Large intestine (tissue), 3 donors: Measurements from ENCODE around the gene TMEM132D. TPM values are rescaled to one million over a fixed set of nuclear protein-coding genes. Genes with fewer than 3 reads are reported as not detected.

Experiments
- DNase-seq, 2 donors: peaks; one replicate each; pipeline versions ENCODE4 v3.0.0 to v3.0.0-alpha.2; 2013
- H3K27ac ChIP-seq: one replicate; pipeline ENCODE4 v1.5.1; 2013; ENCODE audit warnings: low read length
- H3K27me3 ChIP-seq: 2 replicates; pipeline ENCODE4 v1.6.1; 2013; ENCODE audit warnings: low read length; ENCODE audit not compliant: control insufficient read depth, insufficient read depth
- H3K36me3 ChIP-seq: 2 replicates; pipeline ENCODE4 v1.6.1; 2013; ENCODE audit warnings: low read length; ENCODE audit not compliant: control insufficient read depth, insufficient read depth
- H3K4me1 ChIP-seq: one replicate; pipeline ENCODE4 v1.6.1; 2013; ENCODE audit warnings: low read length; ENCODE audit not compliant: control insufficient read depth, insufficient read depth
- H3K4me3 ChIP-seq: one replicate; pipeline ENCODE4 v1.5.1; 2013; ENCODE audit warnings: low read length
- H3K9me3 ChIP-seq: one replicate; pipeline ENCODE4 v1.6.1; 2013; ENCODE audit warnings: mild to moderate bottlenecking, low read depth, low read length, moderate library complexity; ENCODE audit not compliant: control insufficient read depth
- WGBS: methylation state at CpG from one replicate; pipeline ENCODE4 v1.1.5; 2013; ENCODE audit warnings: low lambda C conversion rate; ENCODE audit not compliant: insufficient coverage; 5-methylcytosine and 5-hydroxymethylcytosine counted together
- polyA plus RNA-seq: library from polyadenylated mRNA; unstranded; fragments of 120-200 nt; gene quantifications from one replicate; pipeline ENCODE4 v1.2.1, GENCODE V29; 2013

The TMEM132D gene
- polyA plus RNA-seq, 1 donor = 0.55 TPM

DNA sequence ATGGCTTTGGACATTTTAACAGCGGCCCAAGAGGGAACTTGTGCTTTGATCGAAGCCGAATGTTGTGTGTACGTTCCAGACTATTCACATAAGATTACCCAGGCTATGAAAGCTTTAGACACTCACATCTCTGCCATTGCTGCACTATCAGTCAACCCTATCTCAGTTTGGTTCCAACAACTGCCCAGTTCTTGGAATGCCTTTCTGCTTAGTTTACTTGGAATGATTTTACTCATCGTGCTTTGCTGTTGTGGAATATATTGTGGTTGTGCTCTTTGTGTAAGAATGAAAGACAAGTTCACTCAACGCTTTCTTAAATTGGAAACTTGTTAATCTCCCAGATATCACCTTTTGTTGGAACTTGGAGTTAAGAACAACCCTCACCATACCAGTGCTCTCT lies 552.3 kb downstream of the TMEM132D start:
- no peak overlapping the region for H3K4me3 ChIP-seq
- no peaks in the 10 kb centered on the region for H3K4me1 ChIP-seq
- WGBS = 100% methylated on average over 2 of the region's 6 CpGs
- DNase-seq = no peak
- H3K36me3 ChIP-seq = no peaks in the 10 kb centered on the region
- H3K27me3 ChIP-seq = no peaks in the 10 kb centered on the region
- no peak overlapping the region for H3K27ac ChIP-seq
- H3K9me3 ChIP-seq = no peaks in the 10 kb centered on the region

GRCh38 chr12:129339336-129339735 lies 564.5 kb downstream of the TMEM132D start:
- Histone ChIP-seq H3K4me1 (no peaks in the 10 kb centered on the region), H3K9me3 (peaks cover 8% of the 10 kb centered on the region), H3K36me3 (no peaks in the 10 kb centered on the region), H3K4me3 (no peak overlapping the region), H3K27me3 (no peaks in the 10 kb centered on the region), H3K27ac (no peak overlapping the region)
- DNase-seq = no peak
- WGBS = no CpG with 5 or more reads among the region's 7 CpGs

DNA sequence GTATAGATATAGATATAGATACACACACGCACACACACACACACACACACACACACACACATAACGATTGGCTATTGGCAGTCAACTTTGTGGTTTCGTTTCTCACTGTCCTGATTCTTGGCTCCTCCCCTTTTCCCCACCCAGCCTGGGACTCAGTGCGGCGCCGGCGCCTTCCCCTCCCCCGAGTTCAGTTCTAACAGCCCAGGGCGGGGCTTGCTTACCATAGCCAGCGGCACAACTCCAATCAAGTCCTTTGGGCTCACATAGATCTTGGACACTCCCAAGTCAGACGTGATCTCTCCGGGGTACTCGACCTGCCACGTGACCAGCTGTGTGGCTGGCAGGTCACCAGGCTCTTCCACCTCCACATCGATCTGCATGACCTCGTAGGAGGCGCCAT lies 566.4 kb downstream of the TMEM132D start:
- Histone ChIP-seq H3K36me3 (no peaks in the 10 kb centered on the region), H3K9me3 (peaks cover 8% of the 10 kb centered on the region), H3K27ac (no peak overlapping the region), H3K4me1 (no peaks in the 10 kb centered on the region), H3K4me3 (no peak overlapping the region), H3K27me3 (no peaks in the 10 kb centered on the region)
- DNase-seq = no peak
- no CpG with 5 or more reads among the region's 17 CpGs for WGBS

- no peak overlapping the region for H3K4me3 ChIP-seq
- no peak for DNase-seq
- H3K9me3 ChIP-seq = peaks cover 8% of the 10 kb centered on the region
- no peaks in the 10 kb centered on the region for H3K27me3 ChIP-seq
- H3K4me1 ChIP-seq = no peaks in the 10 kb centered on the region
- H3K27ac ChIP-seq = no peak overlapping the region
- H3K36me3 ChIP-seq = no peaks in the 10 kb centered on the region
Measured at GRCh38 chr12:129335773-129336172, 568.1 kb downstream of the TMEM132D start.

DNA sequence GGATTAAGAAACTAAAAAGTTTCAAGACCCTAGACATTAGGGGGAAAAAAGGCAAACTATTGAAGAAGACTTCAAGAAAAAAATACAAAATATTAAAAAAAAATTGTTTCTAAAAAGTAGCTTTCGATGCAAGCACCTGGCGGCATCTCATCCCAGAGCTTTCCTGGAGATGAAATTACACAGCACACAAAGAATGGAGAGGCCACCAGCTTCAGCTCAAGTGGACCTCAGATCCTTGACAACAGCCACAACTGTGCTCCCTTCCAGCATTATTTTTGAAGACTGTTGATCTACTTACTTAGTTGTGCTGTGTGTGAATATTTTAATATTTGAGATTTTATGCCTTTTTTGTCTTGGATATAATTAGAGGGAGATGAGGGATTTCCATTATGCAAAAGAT lies 571.5 kb downstream of the TMEM132D start:
- Histone ChIP-seq H3K4me1 (no peaks in the 10 kb centered on the region), H3K27me3 (no peaks in the 10 kb centered on the region)
- no CpG with 5 or more reads among the region's 2 CpGs for WGBS

DNA sequence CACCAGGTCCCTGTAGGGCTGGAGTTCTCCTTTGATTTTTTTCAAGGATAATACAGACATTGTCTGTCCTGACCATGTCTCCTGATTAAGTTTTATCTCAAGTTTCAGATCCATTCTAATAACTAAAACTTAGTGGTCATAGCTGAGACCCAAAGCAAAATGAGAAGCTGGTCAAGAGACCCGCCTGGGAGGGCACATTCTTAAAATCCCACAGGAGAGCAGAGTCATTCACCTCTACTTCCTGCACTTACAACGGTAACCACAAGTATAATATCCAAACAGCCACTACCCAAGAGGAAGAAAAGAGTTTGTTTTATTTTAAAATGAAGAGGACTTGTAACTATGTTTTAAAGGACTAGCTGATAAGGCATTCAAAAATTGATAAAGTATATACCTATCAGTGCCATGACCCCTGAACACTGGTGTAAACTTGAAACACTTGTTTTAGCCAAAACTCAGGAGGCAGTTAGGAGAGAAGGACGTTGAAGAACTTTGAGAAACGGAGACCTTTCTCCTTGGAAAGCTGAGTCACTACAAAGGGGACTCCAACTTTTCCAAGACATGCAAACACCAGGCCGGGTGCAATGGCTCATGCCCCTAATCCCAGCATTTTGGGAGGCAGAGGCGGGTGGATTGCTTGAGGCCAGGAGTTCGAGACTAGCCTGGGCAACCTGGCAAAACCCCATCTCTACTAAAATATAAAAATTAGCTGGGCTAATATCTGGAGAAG lies 572.3 kb downstream of the TMEM132D start:
- Histone ChIP-seq H3K36me3 (no peaks in the 10 kb centered on the region), H3K4me3 (no peak overlapping the region), H3K27ac (no peak overlapping the region), H3K27me3 (no peaks in the 10 kb centered on the region), H3K4me1 (no peaks in the 10 kb centered on the region), H3K9me3 (peaks cover 4% of the 10 kb centered on the region)
- no peak for DNase-seq
- no CpG with 5 or more reads among the region's 7 CpGs for WGBS

More for the DNA sequence above, 571.5 kb downstream of the TMEM132D start:
- H3K9me3 ChIP-seq = peaks cover 6% of the 10 kb centered on the region
- H3K36me3 ChIP-seq = no peaks in the 10 kb centered on the region
- no peak overlapping the region for H3K27ac ChIP-seq
- H3K4me3 ChIP-seq = no peak overlapping the region
- no peak for DNase-seq

DNA sequence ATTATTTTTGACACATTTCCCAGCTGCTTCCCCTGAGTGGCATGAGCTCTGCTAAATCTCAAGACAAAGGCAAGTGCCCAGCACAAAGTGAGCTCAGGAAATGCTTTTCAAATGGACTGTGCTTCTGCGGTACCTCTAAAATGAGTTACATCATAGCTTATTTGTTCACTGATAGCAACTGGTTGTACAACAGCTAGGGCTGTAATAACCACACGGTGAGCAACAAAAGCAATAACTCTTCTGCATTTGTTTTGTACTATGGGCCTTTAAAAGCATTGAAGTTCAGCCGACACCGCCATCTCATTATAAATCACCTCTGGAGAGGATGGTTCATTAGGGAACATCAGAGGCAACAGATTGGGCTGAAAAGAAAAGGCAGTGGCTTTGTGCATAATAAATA lies 575.6 kb downstream of the TMEM132D start:
- Histone ChIP-seq H3K27ac (no peak overlapping the region), H3K36me3 (no peaks in the 10 kb centered on the region), H3K4me3 (no peak overlapping the region), H3K9me3 (no peaks in the 10 kb centered on the region), H3K27me3 (no peaks in the 10 kb centered on the region), H3K4me1 (no peaks in the 10 kb centered on the region)
- 77% methylated on average over 2 of the region's 4 CpGs for WGBS
- DNase-seq = no peak

GRCh38 chr12:129325566-129325965 lies 578.3 kb downstream of the TMEM132D start:
- Histone ChIP-seq H3K4me1 (no peaks in the 10 kb centered on the region), H3K27ac (no peak overlapping the region), H3K4me3 (no peak overlapping the region), H3K36me3 (no peaks in the 10 kb centered on the region), H3K27me3 (no peaks in the 10 kb centered on the region), H3K9me3 (no peaks in the 10 kb centered on the region)
- 100% methylated on average over 1 of the region's 2 CpGs for WGBS
- no peak for DNase-seq

DNA sequence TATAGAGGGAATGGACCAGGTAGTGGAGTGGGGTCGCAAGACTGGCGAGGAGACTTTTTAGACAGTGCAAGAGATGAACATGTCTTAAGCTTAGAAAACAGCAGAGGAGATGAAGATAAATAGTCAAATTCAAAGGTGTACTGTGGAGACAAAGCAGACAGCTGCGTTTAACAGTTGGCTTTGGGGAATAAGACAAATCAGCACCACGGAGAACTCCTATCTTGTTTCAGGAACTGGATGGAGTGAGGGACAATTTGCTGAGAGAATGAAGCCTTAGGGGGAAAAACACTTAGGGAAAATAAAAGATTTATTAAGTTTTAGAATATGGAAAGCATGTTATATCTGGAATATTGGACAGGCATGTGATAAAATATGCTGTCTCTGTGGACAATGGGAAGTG lies 591.8 kb downstream of the TMEM132D start:
- Histone ChIP-seq H3K9me3 (no peaks in the 10 kb centered on the region), H3K4me3 (no peak overlapping the region), H3K36me3 (no peaks in the 10 kb centered on the region), H3K4me1 (no peaks in the 10 kb centered on the region), H3K27me3 (no peaks in the 10 kb centered on the region), H3K27ac (no peak overlapping the region)
- WGBS = 64% methylated on average over 4 of the region's 4 CpGs
- DNase-seq = no peak

DNA sequence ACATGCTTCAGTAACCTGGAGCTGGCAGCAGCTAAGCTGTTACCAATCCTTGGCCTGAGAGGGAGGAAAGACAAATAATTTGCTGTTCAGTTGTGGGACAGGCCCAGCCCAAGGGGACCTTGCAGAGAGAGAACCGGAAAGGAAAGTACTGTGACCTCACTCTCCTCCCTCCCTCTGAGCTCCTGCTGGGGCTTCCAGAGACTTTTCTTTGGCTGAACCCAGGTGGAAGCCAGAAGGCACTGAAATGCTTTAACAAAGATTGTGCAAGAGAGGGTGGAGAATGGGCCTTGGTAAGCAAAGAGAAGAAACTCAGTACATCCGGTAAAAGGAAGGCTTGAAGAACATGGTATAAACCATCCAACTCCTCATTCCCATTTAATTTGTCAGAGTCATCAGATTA lies 593.5 kb downstream of the TMEM132D start:
- Histone ChIP-seq H3K27me3 (no peaks in the 10 kb centered on the region), H3K4me1 (no peaks in the 10 kb centered on the region), H3K36me3 (no peaks in the 10 kb centered on the region), H3K27ac (no peak overlapping the region), H3K4me3 (no peak overlapping the region), H3K9me3 (no peaks in the 10 kb centered on the region)
- WGBS = no CpG with 5 or more reads among the region's 2 CpGs
- no peak for DNase-seq

GRCh38 chr12:129305851-129306250 lies 598.0 kb downstream of the TMEM132D start:
- Histone ChIP-seq H3K36me3 (no peaks in the 10 kb centered on the region), H3K27ac (no peak overlapping the region), H3K4me3 (no peak overlapping the region), H3K9me3 (no peaks in the 10 kb centered on the region), H3K27me3 (no peaks in the 10 kb centered on the region), H3K4me1 (no peaks in the 10 kb centered on the region)
- WGBS = 83% methylated on average over 1 of the region's 4 CpGs
- DNase-seq = no peak
